K562 (cell line): ENCODE results near the gene FGF21. TPM values are rescaled to one million over a fixed set of nuclear protein-coding genes. Genes with fewer than 3 reads are reported as not detected.

ENCODE experiments used
- ARHGAP35 ChIP-seq: fragments of 450-650 bp; IDR thresholded peaks from 2 replicates; pipeline ENCODE4 v1.6.1; 2018; ENCODE audit not compliant: partially characterized antibody
- ATF3 ChIP-seq, 2 experiments: fragments of 450-650 bp in 1 of 2; sonication (generic) in 1 of 2; formaldehyde crosslinking in 1 of 2; IDR thresholded peaks in 1 of 2; conservative IDR thresholded peaks in 1 of 2; 2 replicates each; pipeline versions ENCODE4 v1.6.1 to v1.8.1; 2016 to 2023; ENCODE audit warnings: mild to moderate bottlenecking in 2 of 2, moderate library complexity in 2 of 2, inconsistent platforms in 1 of 2, missing genetic modification reagents in 1 of 2
- CC2D1A ChIP-seq: fragments of 450-650 bp; IDR thresholded peaks from 2 replicates; pipeline ENCODE4 v1.6.1; 2017; ENCODE audit warnings: mild to moderate bottlenecking
- CUX1 ChIP-seq: fragments of 200-800 bp; sonication (Bioruptor generic); IDR thresholded peaks from 2 replicates; pipeline ENCODE4 v1.6.1; 2016; ENCODE audit warnings: missing genetic modification characterization, missing compliant biosample characterization
- DPF2 ChIP-seq: fragments of 450-650 bp; IDR thresholded peaks from 2 replicates; pipeline ENCODE4 v1.6.1; 2016
- FOXJ3 ChIP-seq: sonication (generic); formaldehyde crosslinking; IDR thresholded peaks from 2 replicates; pipeline ENCODE4 v1.4.0; 2020; ENCODE audit warnings: mild to moderate bottlenecking, missing genetic modification reagents
- HINFP ChIP-seq: fragments of 450-650 bp; conservative IDR thresholded peaks from 2 replicates; pipeline ENCODE4 v1.6.1; 2016; ENCODE audit warnings: missing genetic modification characterization, low read depth, mild to moderate bottlenecking, control low read depth, missing compliant biosample characterization
- MAFF ChIP-seq: IDR thresholded peaks from 2 replicates; pipeline ENCODE4 v1.6.1; 2012; ENCODE audit warnings: low read length, improper control_type of control experiment
- MYC ChIP-seq, 2 experiments: fragments of 250-450 bp in 1 of 2; sonication (Bioruptor Pico) in 1 of 2; IDR thresholded peaks; 2 replicates each; pipeline versions ENCODE4 v1.5.1 to v1.6.1; 2012 to 2021; ENCODE audit warnings: low read depth in 2 of 2, borderline replicate concordance in 1 of 2, improper control_type of control experiment in 1 of 2, low read length in 1 of 2, mild to moderate bottlenecking in 1 of 2, moderate library complexity in 1 of 2
- POLR2G ChIP-seq: fragments of 200-400 bp; formaldehyde crosslinking; IDR thresholded peaks from 2 replicates; pipeline ENCODE4 v1.6.1; 2017; ENCODE audit warnings: low read depth, mild to moderate bottlenecking, antibody characterized with exemption, low read length, moderate library complexity
- RNF2 ChIP-seq: sonication (generic); IDR thresholded peaks from 2 replicates; pipeline ENCODE4 v1.6.1; 2016
- SRF ChIP-seq, 2 experiments: fragments of 250-450, 450-650 bp in 1 of 2; sonication (Bioruptor Pico) in 1 of 2; sonication (generic) in 1 of 2; formaldehyde crosslinking; IDR thresholded peaks; 2 replicates each; pipeline versions ENCODE4 v1.5.0 to v1.5.1; 2020 to 2022; ENCODE audit warnings: mild to moderate bottlenecking in 1 of 2, missing genetic modification reagents in 1 of 2
- STAG1 ChIP-seq: sonication (generic); formaldehyde crosslinking; IDR thresholded peaks from 2 replicates; pipeline ENCODE4 v1.5.0; 2020; ENCODE audit warnings: missing genetic modification reagents, borderline replicate concordance
- SUPT5H ChIP-seq: fragments of 450-650 bp; IDR thresholded peaks from 2 replicates; pipeline ENCODE4 v1.6.1; 2016
- TBP ChIP-seq: optimal IDR thresholded peaks from 2 replicates; pipeline ENCODE3; 2011; ENCODE audit warnings: low read depth, low read length, improper control_type of control experiment
- ZNF184 ChIP-seq: sonication (generic); formaldehyde crosslinking; IDR thresholded peaks from 2 replicates; pipeline ENCODE4 v1.5.0; 2020; ENCODE audit warnings: missing genetic modification reagents
- ZNF239 ChIP-seq: fragments of 250-450 bp; sonication (Bioruptor Pico); IDR thresholded peaks from 2 replicates; pipeline ENCODE4 v1.4.0; 2020; ENCODE audit warnings: mild to moderate bottlenecking
- ZNF76 ChIP-seq: fragments of 250-450 bp; sonication (Bioruptor Pico); IDR thresholded peaks from 2 replicates; pipeline ENCODE4 v1.4.0; 2020; ENCODE audit warnings: mild to moderate bottlenecking, moderate library complexity, borderline replicate concordance
- polyA plus RNA-seq, 8 experiments: library from polyadenylated mRNA; depleted of rRNA in 4 of 8; stranded (reverse) in 5 of 8; unstranded in 3 of 8; fragments of >200 nt; fragmentation: Nextera tagmentation in 2 of 8; fragmentation: Illumina TruSeq in 1 of 8; extraction: Ambion mirVana in 2 of 8; extraction: Trizol in 1 of 8; gene quantifications; 2 replicates each; pipeline versions ENCODE4 v1.2.1 to v1.2.3, GENCODE V29; 2011 to 2014; ENCODE audit warnings: inconsistent platforms in 1 of 8, missing spikeins in 1 of 8
- total RNA-seq, 7 experiments: library from RNA; depleted of rRNA in 6 of 7; stranded (reverse); fragments of >200 nt in 6 of 7; fragmentation: Illumina TruSeq in 2 of 7; extraction: Trizol in 2 of 7; gene quantifications; 2 replicates each; pipeline versions ENCODE4 v1.2.1 to v1.2.3, GENCODE V29; 2011 to 2021; ENCODE audit warnings: low replicate concordance in 1 of 7

The FGF21 gene
- total and polyA plus RNA-seq, 9 of the 15 experiments (the other 6 are each of a cell fraction or from before 2014, with no cell fraction given): 0.04 to 0.77 (median 0.09) TPM; not detected in 6

GRCh38 chr19:48737360-48737998 lies 17.8 kb upstream of the FGF21 start (continued):
- no peak for TF ChIP-seq HINFP
- TF ChIP-seq CUX1 (CRISPR knock-in tag): no peak
- no peak for TF ChIP-seq POLR2G
- TF ChIP-seq STAG1 (CRISPR knock-in tag): no peak
- no peak for TF ChIP-seq ZNF76 (CRISPR knock-in tag)
- 0 out of 2 replicates have a peak, but pooled peaks have one; percentile 14 for TF ChIP-seq DPF2
- TF ChIP-seq ZNF184 (CRISPR knock-in tag): no peak
- 0 out of 2 replicates have a peak, but pooled peaks have one; percentile 13 for TF ChIP-seq SUPT5H
- TF ChIP-seq RNF2: no peak
- TF ChIP-seq FOXJ3 (CRISPR knock-in tag): no peak
- TF ChIP-seq ARHGAP35: no peak
- no peak for TF ChIP-seq SRF (CRISPR knock-in tag; IDR thresholded peaks at IDR 0.05)
- no peak for TF ChIP-seq MAFF
- no peak for TF ChIP-seq MYC (IDR thresholded peaks at IDR 0.05; ENCODE audit: low read depth, low read length)
- TF ChIP-seq MYC (CRISPR knock-in tag; IDR thresholded peaks at IDR 0.05; ENCODE audit: borderline replicate concordance, low read depth): 0 out of 2 replicates have a peak, but pooled peaks have one; percentile 12
- TF ChIP-seq ATF3 (IDR thresholded peaks at IDR 0.05): no peak
- TF ChIP-seq ATF3 (CRISPR knock-in tag; conservative IDR thresholded peaks at IDR 0.05): no peak
- TF ChIP-seq CC2D1A: no peak
- no peak for TF ChIP-seq TBP
- no peak for TF ChIP-seq ZNF239 (CRISPR knock-in tag)
